NT2/D1 (cell line): ENCODE results near the gene SKIDA1.

ENCODE experiments used
- YY1 ChIP-seq: IDR thresholded peaks from 2 replicates; pipeline ENCODE4 v1.6.1; 2011; ENCODE audit not compliant: insufficient read length, insufficient read depth
- ZNF274 ChIP-seq: IDR thresholded peaks from 2 replicates; pipeline ENCODE4 v1.6.1; 2011; ENCODE audit warnings: mild to moderate bottlenecking, low read depth, low read length

- no peak for TF ChIP-seq YY1
- TF ChIP-seq ZNF274, result no peak
Observed at GRCh38 chr10:21499701-21500577, 25.5 kb downstream of the SKIDA1 start.
